Kidney (tissue), 14 donors: ENCODE measurements around the gene UBAP2. TPM values are rescaled to one million over a fixed set of nuclear protein-coding genes. Genes with fewer than 3 reads are reported as not detected.

Source experiments
- DNase-seq, 5 donors: peaks; one replicate each; pipeline ENCODE4 v3.0.0-alpha.2; 2013 to 2020
- FAIRE-seq: peaks from 2 replicates; lab custom pipeline; 2012; peaks lifted over from hg19 to GRCh38; lab: Jason Lieb, UNC
- H3K27ac ChIP-seq, 2 donors: one replicate each; pipeline ENCODE4 v1.7.0; 2013; ENCODE audit warnings: low read depth in 2 of 2, low read length in 2 of 2, inconsistent platforms in 1 of 2
- H3K27me3 ChIP-seq: one replicate; pipeline ENCODE4 v1.7.1; 2013; ENCODE audit warnings: low read length, inconsistent platforms; ENCODE audit not compliant: control insufficient read depth, insufficient read depth
- H3K36me3 ChIP-seq, 3 donors: one replicate each; pipeline versions ENCODE4 v1.7.0 to v1.7.1; 2013; ENCODE audit warnings: low read length in 3 of 3, control low read depth in 1 of 3, inconsistent platforms in 1 of 3; ENCODE audit not compliant: insufficient read depth in 3 of 3, control insufficient read depth in 2 of 3
- H3K4me1 ChIP-seq, 3 donors: one replicate each; pipeline versions ENCODE4 v1.7.0 to v1.7.1; 2013; ENCODE audit warnings: low read length in 3 of 3, inconsistent platforms in 1 of 3, low read depth in 1 of 3; ENCODE audit not compliant: control insufficient read depth in 2 of 3, insufficient read depth in 2 of 3
- H3K4me3 ChIP-seq, 3 donors: one replicate each; pipeline versions ENCODE4 v1.7.0 to v1.8.1; 2013; ENCODE audit warnings: low read length in 3 of 3, control low read depth in 1 of 3, inconsistent platforms in 1 of 3
- H3K9ac ChIP-seq, 3 donors: one replicate each; pipeline versions ENCODE4 v1.7.0 to v1.7.1; 2013; ENCODE audit warnings: low read length in 3 of 3, control low read depth in 1 of 3, inconsistent platforms in 1 of 3
- H3K9me3 ChIP-seq, 3 donors: one replicate each; pipeline versions ENCODE4 v1.7.0 to v1.7.1; 2013; ENCODE audit warnings: low read length in 3 of 3, control low read depth in 1 of 3, inconsistent platforms in 1 of 3; ENCODE audit not compliant: control insufficient read depth in 2 of 3, insufficient read depth in 1 of 3
- intact Hi-C: fragments of 100-400 bp; cut with DNase I; formaldehyde crosslinking; loops from one replicate; pipeline ENCODE4 v1.11.1; 2022
- polyA plus RNA-seq: library from polyadenylated mRNA; stranded (reverse); fragments of 350-450 nt; fragmentation: Illumina TruSeq; extraction: RNeasy Lipid Tissue Mini Kit (QIAGEN cat#74804); gene quantifications from one replicate; pipeline ENCODE4 v1.2.3, GENCODE V29; 2014; ENCODE audit warnings: low read depth, low replicate concordance; ENCODE audit not compliant: insufficient read depth
- total RNA-seq: library from RNA; stranded (reverse); fragmentation: NEBNext Ultra II Directional; extraction: Animal tissue kit (Norgen Biotek cat#: 25700); gene quantifications from one replicate; pipeline ENCODE4 v1.2.1, GENCODE V29; 2021
- TF ChIP-seq, protein P1 (sequence below): IDR thresholded peaks from 3 replicates; pipeline ENCODE4 v1.5.1; 2012; ENCODE audit warnings: mild to moderate bottlenecking, moderate library complexity, borderline replicate concordance; ENCODE audit not compliant: insufficient read depth; ENCODE audit errors: extremely low read depth
- donor health status: control.
- donor health status: control.
- donor health status: control.
- donor health status: control.
- donor health status: control.
- donor health status: DM: yes; HTN: yes; CAD: no.
- donor health status: Normal renal cell carcinoma (clear cell type).

UBAP2 gene
- total and polyA plus RNA-seq, 2 donors from 2014 or later: 11.0 to 33.1 TPM

DNA sequence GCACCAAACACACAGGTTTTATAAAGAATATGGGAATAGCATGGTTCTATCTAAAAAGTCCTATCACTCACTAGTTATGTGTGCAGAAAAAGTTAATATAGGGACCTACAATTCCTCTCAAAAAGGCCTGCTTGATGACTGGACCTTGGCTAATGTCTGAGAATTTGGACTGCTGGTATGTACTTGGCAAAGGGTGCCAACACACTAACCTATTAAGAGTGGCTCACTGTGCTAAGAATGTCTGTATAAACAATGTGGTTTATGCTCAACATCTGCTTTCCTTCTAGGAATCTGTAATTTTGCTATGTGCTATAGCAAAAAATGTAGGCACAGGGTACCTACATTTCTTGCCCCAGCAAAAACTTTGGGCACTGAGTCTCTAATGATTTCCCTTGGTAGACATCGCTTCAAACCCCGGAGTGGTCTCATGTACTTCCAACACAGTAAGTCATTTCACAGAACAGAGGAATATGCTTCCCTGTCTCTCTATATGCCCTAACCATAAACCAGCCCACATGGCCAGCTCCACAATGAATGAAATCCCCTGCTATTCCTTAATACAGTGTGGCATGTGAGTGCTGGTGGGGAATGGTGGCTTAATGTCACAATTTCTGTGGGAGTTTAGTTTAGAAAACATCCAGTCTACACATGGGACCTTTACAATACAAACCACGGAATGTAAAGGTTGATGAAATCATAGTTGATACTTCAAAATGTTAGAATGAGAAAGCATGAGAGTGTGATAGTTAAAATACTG, 101.7 kb downstream of the UBAP2 start:
- Histone ChIP-seq H3K27me3 (no peaks in the 10 kb centered on the region), H3K27ac (no peak overlapping the region), H3K9me3 (no peaks in the 10 kb centered on the region), H3K4me1 (no peaks in the 10 kb centered on the region), H3K9ac (no peak overlapping the region), H3K4me3 (no peak overlapping the region), H3K36me3 (peaks cover 2 to 22% (median 12%) of the 10 kb centered on the region in 3 donors)
- TF ChIP-seq, protein P1, sequence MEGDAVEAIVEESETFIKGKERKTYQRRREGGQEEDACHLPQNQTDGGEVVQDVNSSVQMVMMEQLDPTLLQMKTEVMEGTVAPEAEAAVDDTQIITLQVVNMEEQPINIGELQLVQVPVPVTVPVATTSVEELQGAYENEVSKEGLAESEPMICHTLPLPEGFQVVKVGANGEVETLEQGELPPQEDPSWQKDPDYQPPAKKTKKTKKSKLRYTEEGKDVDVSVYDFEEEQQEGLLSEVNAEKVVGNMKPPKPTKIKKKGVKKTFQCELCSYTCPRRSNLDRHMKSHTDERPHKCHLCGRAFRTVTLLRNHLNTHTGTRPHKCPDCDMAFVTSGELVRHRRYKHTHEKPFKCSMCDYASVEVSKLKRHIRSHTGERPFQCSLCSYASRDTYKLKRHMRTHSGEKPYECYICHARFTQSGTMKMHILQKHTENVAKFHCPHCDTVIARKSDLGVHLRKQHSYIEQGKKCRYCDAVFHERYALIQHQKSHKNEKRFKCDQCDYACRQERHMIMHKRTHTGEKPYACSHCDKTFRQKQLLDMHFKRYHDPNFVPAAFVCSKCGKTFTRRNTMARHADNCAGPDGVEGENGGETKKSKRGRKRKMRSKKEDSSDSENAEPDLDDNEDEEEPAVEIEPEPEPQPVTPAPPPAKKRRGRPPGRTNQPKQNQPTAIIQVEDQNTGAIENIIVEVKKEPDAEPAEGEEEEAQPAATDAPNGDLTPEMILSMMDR: no peak
- DNase-seq (no peak), FAIRE-seq (no peak)
- intact Hi-C loops: no loop called here

DNA sequence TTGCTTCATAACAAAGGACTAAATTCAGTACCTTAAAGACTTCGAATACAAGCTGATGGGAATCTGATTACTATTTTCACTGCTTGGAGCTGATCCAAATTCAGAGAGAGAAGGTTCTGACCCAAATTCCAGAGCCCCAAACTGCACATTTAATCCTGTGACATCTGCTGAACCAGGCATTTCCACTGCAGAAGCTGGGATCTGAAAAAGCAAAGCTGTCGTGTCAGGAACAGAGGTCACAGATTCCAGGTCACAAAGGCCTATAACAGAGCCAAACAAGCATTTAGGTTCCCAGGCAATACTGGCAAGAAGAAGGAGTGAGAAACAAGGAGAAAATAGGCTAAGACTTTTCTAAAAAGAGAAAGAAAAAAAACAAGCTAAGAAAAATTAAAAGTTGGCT, 105.3 kb downstream of the UBAP2 start:
- H3K9me3 ChIP-seq: no peaks in the 10 kb centered on the region
- no peak overlapping the region for H3K4me3 ChIP-seq
- H3K4me1 ChIP-seq: no peaks in the 10 kb centered on the region
- DNase-seq: no peak
- H3K27ac ChIP-seq: no peak overlapping the region
- no peak overlapping the region for H3K9ac ChIP-seq
- intact Hi-C loops: no loop called here
- TF ChIP-seq, protein P1: no peak
- FAIRE-seq: no peak
- no peaks in the 10 kb centered on the region for H3K27me3 ChIP-seq
- peaks cover 2 to 22% (median 12%) of the 10 kb centered on the region in 3 donors for H3K36me3 ChIP-seq

GRCh38 chr9:33942471-33943083, 106.1 kb downstream of the UBAP2 start:
- Histone ChIP-seq H3K36me3 (peaks cover 2 to 22% (median 10%) of the 10 kb centered on the region in 3 donors), H3K27me3 (no peaks in the 10 kb centered on the region), H3K4me3 (no peak overlapping the region), H3K9ac (no peak overlapping the region), H3K9me3 (no peaks in the 10 kb centered on the region), H3K4me1 (no peaks in the 10 kb centered on the region), H3K27ac (no peak overlapping the region)
- TF ChIP-seq, protein P1: no peak
- intact Hi-C loops: no loop called here
- FAIRE-seq (no peak), DNase-seq (peak in 1 of 5 donors; percentile 25)
